HG03108 (cell line): ENCODE data around the gene LMNTD2.

Source experiments
- ATAC-seq: cut with Tn5 transposase; IDR thresholded peaks from one replicate; pipeline ENCODE4 v1.9.1; 2021; ENCODE audit warnings: moderate library complexity; ENCODE audit not compliant: unreplicated experiment

Gene LMNTD2

DNA sequence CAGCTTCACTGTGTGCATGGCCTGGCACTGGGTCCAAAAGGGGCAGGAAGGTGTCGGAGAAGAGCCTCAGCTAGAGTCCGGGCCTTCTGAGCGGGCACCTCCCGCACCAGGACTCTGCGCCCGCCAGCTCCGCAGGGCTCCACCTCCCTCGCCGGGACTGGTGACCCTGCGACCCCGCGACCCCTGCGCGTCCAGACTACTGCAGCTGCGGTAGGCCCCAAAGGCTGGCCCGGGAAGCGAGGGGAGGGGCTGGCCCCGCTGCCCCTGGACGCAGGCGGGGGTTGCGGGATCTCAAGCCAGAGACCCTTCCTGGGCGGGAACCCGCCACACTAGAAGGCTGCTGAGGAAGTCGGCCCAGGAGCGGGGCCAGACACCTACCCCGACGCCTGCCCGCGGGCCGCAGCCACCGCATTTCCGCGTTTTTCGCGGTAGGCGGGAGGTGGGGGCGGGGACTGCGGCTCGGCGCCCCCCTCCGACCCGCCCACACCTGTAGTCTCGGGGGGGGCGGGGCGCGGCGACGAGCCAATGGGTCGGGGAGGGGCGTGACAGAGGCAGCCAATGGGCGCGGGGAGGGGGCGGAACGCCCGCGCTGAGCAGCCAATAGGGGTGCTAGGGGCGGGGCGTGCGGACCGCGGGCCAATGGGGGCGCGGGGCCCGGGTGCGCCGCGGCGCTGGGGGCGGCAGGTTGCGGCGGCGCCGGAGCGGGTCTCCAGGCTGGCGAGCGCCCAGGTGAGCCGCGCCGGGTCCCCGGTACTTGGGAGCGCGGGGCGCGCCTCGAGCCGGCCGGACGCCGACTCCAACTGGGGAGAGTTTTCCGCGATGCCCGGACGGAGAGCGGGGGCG is at the start of gene LMNTD2, which contains the start of gene RASSF7:
LMNTD2 (minus strand) TSS at position 434 of the 843 bp plus-strand sequence; CDS start at position 412, 22 bp downstream.
RASSF7 (plus strand) TSS at position 666 of the 843 bp plus-strand sequence. CDS start 799 bp downstream, outside the sequence.
- peak; percentile 66 for ATAC-seq

- ATAC-seq, result no peak
These were observed 48.8 kb upstream of the LMNTD2 start for GRCh38 chr11:609341-609811.

DNA sequence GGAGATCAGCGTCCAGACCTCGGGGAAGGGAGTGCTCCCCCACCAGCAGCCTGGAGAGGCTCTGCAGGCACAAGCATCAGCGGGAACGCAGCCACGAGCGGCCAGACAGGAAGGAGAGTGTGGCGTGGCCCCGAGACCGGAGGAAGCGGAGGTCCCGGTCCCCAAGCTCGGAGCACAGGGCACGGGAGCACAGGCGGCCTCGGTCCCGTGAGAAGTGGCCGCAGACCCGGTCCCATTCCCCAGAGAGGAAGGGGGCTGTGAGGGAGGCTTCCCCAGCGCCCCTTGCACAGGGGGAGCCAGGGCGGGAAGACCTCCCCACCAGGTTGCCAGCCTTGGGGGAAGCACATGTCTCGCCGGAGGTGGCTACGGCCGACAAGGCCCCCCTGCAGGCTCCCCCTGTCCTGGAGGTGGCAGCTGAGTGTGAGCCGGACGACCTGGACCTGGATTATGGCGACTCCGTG is 48.3 kb upstream of the LMNTD2 start:
- no peak for ATAC-seq

- ATAC-seq, result no peak
These were observed 47.6 kb upstream of the LMNTD2 start for GRCh38 chr11:607971-608659.

- no peak for ATAC-seq
These were observed 46.7 kb upstream of the LMNTD2 start for GRCh38 chr11:607020-607780.

- ATAC-seq, result no peak
These were observed 45.7 kb upstream of the LMNTD2 start for GRCh38 chr11:606245-606644.

DNA sequence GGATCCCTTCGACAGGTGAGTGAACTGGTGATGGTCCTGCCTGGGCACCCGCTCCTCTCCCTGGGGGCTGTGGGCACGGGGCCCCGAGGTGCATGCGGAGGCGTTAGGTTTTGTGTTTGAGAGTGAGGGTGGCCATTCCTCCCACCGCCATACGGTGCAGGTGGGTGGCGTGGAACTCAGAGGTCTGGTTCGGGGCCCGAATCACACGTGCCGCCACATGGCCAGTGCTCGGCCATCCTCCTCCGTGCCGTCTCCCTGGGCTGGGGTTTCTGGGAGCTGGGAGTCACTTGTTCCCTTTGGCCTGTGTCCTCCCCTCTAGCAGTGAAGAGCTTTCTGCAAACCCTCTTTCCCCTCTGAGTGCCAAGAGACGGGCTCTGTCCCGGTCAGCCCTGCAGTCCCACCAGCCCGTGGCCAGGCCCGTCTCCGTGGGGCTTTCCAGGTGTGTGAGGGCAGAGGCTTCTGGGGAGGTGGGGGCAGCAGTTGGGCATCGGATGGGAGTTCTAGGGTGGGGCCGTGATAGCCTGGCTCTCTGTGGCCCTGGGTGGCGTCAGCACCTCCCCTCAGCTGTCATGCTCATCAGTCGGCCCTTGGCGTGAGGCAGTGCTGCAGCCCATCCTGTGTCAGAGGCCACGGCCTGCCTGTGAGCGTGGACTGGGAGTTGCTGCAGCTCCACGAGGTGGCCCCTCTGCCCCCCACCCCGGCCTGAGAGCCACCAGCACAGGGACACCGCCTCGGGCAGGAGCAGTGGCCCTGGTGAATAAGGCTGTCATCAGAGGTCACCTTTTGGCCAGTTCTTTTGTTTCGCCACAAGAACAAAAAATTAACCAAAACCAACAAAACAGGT is 45.0 kb upstream of the LMNTD2 start:
- ATAC-seq, result no peak

DNA sequence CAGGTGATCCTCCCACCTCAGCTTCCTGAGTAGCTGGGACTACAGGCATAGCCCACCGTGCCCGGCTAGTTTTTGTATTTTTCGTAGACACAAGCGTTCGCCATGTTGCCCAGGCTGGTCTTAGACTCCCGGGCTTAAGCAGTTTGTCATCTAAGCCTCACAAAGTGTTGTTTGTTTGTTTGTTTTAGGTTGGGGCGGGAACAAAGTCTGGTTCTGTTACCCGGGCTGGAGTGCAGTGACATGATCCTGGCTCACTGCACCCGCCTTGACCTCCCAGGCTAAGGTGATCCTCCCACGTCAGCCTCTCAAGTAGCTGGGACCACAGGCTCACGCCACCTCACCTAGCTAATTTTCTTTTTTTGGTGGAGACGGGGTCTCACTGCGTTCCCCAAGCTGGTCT is 42.6 kb upstream of the LMNTD2 start:
- no peak for ATAC-seq

DNA sequence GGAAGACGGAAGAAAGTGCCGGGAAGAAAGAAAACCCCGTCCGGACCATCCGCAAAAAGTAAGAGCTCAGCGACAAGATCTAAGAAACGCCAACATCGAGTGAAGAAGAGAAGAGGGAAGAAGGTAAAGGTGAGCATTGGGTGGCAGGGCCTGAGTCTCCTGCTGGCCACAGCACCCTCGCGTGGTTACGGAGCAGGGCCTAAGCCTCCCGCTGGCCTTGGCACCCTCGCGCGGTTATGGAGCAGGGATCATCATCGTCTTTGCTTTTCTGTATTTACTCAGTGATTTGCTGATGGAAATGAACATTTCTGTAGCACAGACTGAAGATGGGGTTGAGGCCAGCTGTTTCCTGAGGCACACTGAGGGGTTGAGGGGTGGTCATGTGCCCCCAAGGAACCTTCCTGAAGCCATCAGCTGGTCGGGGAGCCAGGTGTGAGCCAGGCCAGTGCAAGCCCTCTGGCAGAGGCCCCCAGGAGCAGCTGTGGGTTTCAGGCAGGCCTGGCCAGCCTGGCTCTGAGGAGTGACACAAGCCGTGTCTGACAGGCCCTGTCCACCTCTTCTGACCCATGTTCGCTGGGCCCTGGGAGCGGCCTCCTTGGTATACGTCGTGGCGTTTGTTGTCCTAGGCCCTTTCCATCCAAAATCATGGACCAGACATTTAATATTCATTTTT is 41.2 kb upstream of the LMNTD2 start:
- no peak for ATAC-seq

DNA sequence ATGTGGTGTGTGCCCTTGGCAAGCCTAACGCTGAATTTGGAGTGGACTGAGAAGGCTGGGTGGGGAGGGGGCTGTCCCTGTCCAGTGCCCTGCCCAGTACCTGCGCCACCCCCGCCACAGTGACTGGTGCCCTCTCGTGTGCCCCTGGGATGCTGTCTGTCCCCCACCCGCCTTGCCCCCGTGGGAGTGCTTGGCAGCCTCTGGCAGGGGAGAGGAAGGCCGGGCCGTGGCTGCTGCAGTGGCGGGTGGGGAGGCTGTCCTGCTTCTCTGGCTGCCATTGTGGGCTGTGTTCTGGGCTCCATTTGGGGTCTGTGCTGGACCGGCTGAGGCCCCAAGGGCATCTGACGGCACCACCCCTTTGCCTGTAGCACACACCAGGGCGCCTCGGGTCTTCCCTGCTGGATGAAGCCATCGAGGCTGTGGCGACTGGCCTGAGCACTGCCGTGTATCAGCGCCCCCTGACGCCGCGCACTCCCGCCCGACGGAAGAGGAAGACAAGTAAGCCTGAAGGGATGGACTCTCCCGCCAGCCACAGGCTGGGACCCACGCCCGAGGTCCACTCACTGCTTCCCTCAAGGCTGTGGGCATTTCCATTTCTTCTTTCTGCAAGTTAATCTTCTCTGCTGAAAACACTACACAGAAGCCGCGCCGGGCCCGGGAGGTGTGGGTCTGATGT is 37.6 kb upstream of the LMNTD2 start:
- no peak for ATAC-seq

GRCh38 chr11:597166-597725 is 36.7 kb upstream of the LMNTD2 start:
- ATAC-seq, result no peak

- no peak for ATAC-seq
These were observed 35.8 kb upstream of the LMNTD2 start for GRCh38 chr11:596374-596773.

DNA sequence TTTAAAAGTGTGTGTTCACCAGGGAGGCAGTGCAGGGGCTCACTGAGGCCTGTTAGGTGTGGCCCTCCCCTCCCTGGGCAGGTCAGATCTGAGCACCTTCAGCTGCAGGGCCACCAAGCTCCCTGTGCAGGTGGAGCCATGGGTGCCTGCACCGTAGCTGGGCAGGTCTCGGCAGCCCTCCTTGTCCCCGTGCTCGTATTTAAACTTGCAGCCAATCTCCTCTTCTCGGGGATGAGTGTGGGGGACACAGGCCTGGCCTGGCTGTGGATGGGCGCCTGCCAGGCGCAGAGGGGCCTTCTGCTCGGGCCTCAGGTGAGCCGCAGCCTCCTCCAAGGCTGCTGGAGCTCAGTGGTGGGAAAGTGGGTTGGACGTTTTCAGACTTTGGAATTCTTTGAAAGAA is 34.9 kb upstream of the LMNTD2 start:
- ATAC-seq, result no peak

GRCh38 chr11:593347-593746 is 32.8 kb upstream of the LMNTD2 start:
- ATAC-seq, result no peak

- no peak for ATAC-seq
These were observed 32.4 kb upstream of the LMNTD2 start for GRCh38 chr11:592918-593317.

DNA sequence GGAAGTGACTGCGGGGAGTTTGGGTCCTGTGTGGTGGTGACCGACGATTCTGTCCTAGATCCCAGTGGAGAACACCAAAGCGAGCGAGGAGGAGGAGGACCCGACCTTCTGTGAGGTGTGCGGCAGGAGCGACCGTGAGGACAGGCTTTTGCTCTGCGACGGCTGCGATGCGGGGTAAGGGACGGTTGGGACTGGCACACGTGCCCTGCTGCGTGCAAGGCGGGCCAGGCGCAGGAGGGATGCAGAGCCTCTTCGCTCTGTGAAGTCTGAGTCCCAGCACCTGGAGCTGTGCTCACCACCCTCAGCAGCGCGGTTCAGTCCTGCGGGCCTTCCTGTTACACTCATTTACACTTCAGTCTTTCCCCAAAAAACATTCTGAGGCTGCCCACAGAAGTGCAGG is 32.0 kb upstream of the LMNTD2 start:
- ATAC-seq, result no peak

DNA sequence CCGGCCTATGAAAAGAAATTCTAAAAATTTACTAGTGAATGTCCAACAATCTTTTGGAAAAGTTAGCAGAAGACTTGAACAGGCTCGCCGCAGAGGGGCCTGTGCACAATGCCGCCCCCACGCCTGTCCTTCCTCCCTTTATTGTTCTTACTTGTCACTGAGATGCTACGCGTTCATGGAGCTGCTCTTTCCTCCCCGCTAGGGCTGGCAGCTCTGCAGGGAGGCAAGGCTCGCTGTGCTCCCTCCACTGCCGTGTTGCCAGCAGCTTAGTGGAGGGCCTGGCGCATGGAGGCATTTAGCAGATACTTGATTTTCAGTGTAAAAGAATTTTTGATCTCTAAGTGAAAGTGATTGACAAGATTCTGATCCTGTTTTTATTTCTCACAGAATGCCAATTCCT is 30.5 kb upstream of the LMNTD2 start:
- no peak for ATAC-seq

DNA sequence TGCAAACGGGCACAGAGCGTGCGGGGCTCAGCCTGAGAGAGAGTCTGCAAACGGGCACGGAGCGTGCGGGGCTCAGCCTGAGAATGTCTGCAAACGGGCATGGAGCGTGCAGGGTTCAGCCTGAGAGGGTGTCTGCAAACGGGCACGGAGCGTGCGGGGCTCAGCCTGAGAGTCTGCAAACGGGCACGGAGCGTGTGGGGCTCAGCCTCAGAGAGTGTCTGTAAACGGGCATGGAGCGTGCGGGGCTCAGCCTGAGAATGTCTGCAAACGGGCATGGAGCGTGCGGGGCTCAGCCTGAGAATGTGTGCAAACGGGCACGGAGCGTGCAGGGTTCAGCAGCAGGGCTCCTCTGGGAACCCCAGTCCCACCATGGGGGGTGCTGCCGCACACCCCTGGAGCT is 29.3 kb upstream of the LMNTD2 start:
- ATAC-seq, result no peak

GRCh38 chr11:587978-588380 is 27.4 kb upstream of the LMNTD2 start:
- no peak for ATAC-seq
